Progenitor cell of endocrine pancreas (in vitro differentiated cells): ENCODE data around the gene ACTRT2. TPM values are rescaled to one million over a fixed set of nuclear protein-coding genes. Genes with fewer than 3 reads are reported as not detected.

Experiments used
- DNase-seq: peaks from one replicate; pipeline ENCODE4 v3.0.0; 2021; ENCODE audit warnings: low spot score; ENCODE audit not compliant: unreplicated experiment
- H3K27ac Mint-ChIP-seq: 2 replicates; pipeline ENCODE4 v1.8.0; 2021; ENCODE audit warnings: mild to moderate bottlenecking, moderate library complexity, mixed read lengths
- H3K27me3 Mint-ChIP-seq: 2 replicates; pipeline ENCODE4 v1.8.0; 2021; ENCODE audit warnings: mixed read lengths
- H3K36me3 Mint-ChIP-seq: 2 replicates; pipeline ENCODE4 v1.8.0; 2022; ENCODE audit warnings: mixed read lengths; ENCODE audit not compliant: insufficient read depth
- H3K4me1 Mint-ChIP-seq: 2 replicates; pipeline ENCODE4 v1.8.0; 2021; ENCODE audit warnings: low read depth, mixed read lengths
- H3K4me3 Mint-ChIP-seq: 2 replicates; pipeline ENCODE4 v1.8.0; 2021; ENCODE audit warnings: low read depth, mild to moderate bottlenecking, moderate library complexity, mixed read lengths
- H3K9me3 Mint-ChIP-seq: 2 replicates; pipeline ENCODE4 v1.8.0; 2021; ENCODE audit warnings: low read depth, mixed read lengths
- CTCF ChIP-seq: fragments of 200-600 bp; sonication (generic); IDR thresholded peaks from one replicate; pipeline ENCODE4 v1.5.0; 2021; ENCODE audit warnings: antibody characterized with exemption, mild to moderate bottlenecking; ENCODE audit not compliant: unreplicated experiment
- total RNA-seq: library from RNA; stranded (reverse); gene quantifications from 2 replicates; pipeline ENCODE4 v1.2.1, GENCODE V29; 2021

ACTRT2 gene
- total RNA-seq, 1 donor from 2014 or later: not detected

- TF ChIP-seq CTCF: no peak
- peaks cover 10% of the 10 kb centered on the region for H3K27me3 Mint-ChIP-seq
- peaks cover 4% of the 10 kb centered on the region for H3K36me3 Mint-ChIP-seq
- peak overlapping the region; percentile 79 for H3K4me3 Mint-ChIP-seq
- no peaks in the 10 kb centered on the region for H3K9me3 Mint-ChIP-seq
- H3K27ac Mint-ChIP-seq: peak overlapping the region; percentile 83
- no peak for DNase-seq
- H3K4me1 Mint-ChIP-seq: peaks cover 17% of the 10 kb centered on the region
Measured at GRCh38 chr1:3065797-3066196, 44.5 kb downstream of the ACTRT2 start.

GRCh38 chr1:3066250-3066711 lies 45.0 kb downstream of the ACTRT2 start:
- Mint-ChIP-seq H3K27me3 (peaks cover 10% of the 10 kb centered on the region), H3K27ac (peak overlapping the region; percentile 83), H3K36me3 (peaks cover 4% of the 10 kb centered on the region), H3K9me3 (no peaks in the 10 kb centered on the region), H3K4me3 (peak overlapping the region; percentile 79), H3K4me1 (peaks cover 14% of the 10 kb centered on the region)
- DNase-seq: peak; percentile 51
- TF ChIP-seq CTCF: peak; percentile 66

- Mint-ChIP-seq H3K27me3 (peaks cover 10% of the 10 kb centered on the region), H3K36me3 (peaks cover 4% of the 10 kb centered on the region), H3K9me3 (no peaks in the 10 kb centered on the region), H3K27ac (no peak overlapping the region), H3K4me1 (peaks cover 17% of the 10 kb centered on the region), H3K4me3 (peak overlapping the region; percentile 79)
- no peak for TF ChIP-seq CTCF
- no peak for DNase-seq
Measured at GRCh38 chr1:3066826-3067225, 45.6 kb downstream of the ACTRT2 start.

- peak overlapping the region; percentile 79 for H3K4me3 Mint-ChIP-seq
- H3K27me3 Mint-ChIP-seq: peaks cover 10% of the 10 kb centered on the region
- peaks cover 4% of the 10 kb centered on the region for H3K36me3 Mint-ChIP-seq
- no peak overlapping the region for H3K27ac Mint-ChIP-seq
- H3K9me3 Mint-ChIP-seq: no peaks in the 10 kb centered on the region
- peaks cover 21% of the 10 kb centered on the region for H3K4me1 Mint-ChIP-seq
- no peak for DNase-seq
- TF ChIP-seq CTCF: no peak
Measured at GRCh38 chr1:3067301-3067670, 46.0 kb downstream of the ACTRT2 start.

GRCh38 chr1:3067671-3068563 lies 46.6 kb downstream of the ACTRT2 start:
- no peak for TF ChIP-seq CTCF
- Mint-ChIP-seq H3K4me3 (peak overlapping the region; percentile 93), H3K36me3 (peaks cover 4% of the 10 kb centered on the region), H3K9me3 (no peaks in the 10 kb centered on the region), H3K27ac (peak overlapping the region; percentile 64), H3K27me3 (peaks cover 10% of the 10 kb centered on the region), H3K4me1 (peaks cover 19% of the 10 kb centered on the region)
- no peak for DNase-seq
